ENCODE data around the gene MAPK10.

Gene MAPK10

DNA sequence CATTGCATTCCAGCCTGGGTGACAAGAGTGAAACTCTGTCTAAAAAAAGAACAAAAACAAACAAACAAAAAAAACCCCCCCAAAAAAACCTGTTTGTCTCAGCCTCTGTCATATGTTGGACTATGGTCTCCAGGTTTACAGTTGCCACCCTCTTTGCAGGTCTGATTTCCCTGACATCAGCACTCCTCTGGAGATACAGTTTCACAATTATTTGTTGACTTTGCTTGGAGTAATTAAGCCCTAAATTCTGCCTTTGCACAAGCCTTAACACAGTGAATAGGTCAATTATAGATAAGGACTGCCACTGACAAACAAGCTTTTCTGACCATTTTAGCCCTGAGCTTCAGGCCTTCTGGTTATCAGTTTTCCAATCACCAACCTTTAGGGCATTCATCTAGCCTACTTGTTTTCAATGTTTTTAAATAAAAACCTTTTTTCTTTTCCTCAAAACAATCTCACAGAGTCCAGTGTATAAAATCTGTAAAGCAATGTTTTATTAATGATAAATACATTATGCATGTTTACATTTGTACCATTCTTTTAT, 20.4 kb upstream of the MAPK10 start:
- Histone ChIP-seq H3K9me3 (ENCODE audit: control insufficient read depth, insufficient read depth, low read length) (peaks cover 19% of the 10 kb centered on the region), H3K4me3 (ENCODE audit: low read depth, low read length) (no peak overlapping the region), H3K36me3 (ENCODE audit: control insufficient read depth, insufficient read depth, low read length) (no peaks in the 10 kb centered on the region), H3K9ac (ENCODE audit: low read depth, low read length) (no peak overlapping the region), H3K27ac (ENCODE audit: low read depth, low read length) (no peak overlapping the region), H3K4me1 (ENCODE audit: control insufficient read depth, insufficient read depth, low read length) (no peaks in the 10 kb centered on the region), H3K27me3 (ENCODE audit: control insufficient read depth, insufficient read depth, low read length) (no peaks in the 10 kb centered on the region)

DNA sequence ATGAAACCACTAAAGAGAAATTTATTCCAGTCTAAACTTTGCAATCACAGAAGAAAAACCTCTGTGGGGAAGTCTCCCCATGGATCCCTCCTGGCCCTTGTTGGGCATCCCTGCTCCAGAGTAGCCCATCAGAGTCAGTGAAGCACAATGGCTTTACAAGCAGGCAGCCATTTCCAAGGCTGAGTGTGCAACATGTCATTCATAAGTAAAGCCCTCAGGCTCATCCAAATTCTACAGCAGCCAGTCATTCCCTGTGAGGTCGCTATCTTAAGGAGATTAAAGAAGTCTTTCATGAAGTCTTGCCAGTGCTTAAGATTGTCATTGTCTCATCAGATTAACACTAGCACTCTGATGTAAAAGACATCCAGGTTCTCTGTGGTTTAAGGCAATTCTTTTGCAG, 17.0 kb upstream of the MAPK10 start:
- Histone ChIP-seq H3K4me1 (ENCODE audit: control insufficient read depth, insufficient read depth, low read length) (no peaks in the 10 kb centered on the region), H3K27ac (ENCODE audit: low read depth, low read length) (no peak overlapping the region), H3K36me3 (ENCODE audit: control insufficient read depth, insufficient read depth, low read length) (no peaks in the 10 kb centered on the region), H3K27me3 (ENCODE audit: control insufficient read depth, insufficient read depth, low read length) (no peaks in the 10 kb centered on the region), H3K4me3 (ENCODE audit: low read depth, low read length) (no peak overlapping the region), H3K9ac (ENCODE audit: low read depth, low read length) (no peak overlapping the region), H3K9me3 (ENCODE audit: control insufficient read depth, insufficient read depth, low read length) (peaks cover 19% of the 10 kb centered on the region)

DNA sequence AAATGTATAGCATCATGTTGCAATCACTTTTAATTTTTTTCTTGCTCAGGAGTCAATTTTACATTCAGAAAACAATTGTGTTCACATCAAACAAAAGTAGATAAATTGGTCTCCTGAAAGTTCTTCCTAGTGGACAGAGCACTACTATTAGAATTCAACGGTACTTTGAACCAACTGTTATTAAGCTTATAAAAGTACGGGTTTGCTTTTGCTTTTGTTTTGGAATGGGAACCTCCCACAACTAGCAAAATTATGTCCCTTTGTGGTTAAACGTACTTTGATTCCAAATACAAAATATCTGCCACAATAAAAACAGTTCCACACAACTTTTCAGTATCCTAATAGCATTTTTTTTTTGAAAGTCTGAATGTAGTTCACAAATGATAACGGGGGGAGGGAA, 8.6 kb upstream of the MAPK10 start:
- Histone ChIP-seq H3K9me3 (ENCODE audit: control insufficient read depth, insufficient read depth, low read length) (no peaks in the 10 kb centered on the region), H3K9ac (ENCODE audit: low read depth, low read length) (no peak overlapping the region), H3K4me1 (ENCODE audit: control insufficient read depth, insufficient read depth, low read length) (peaks cover 7% of the 10 kb centered on the region; the same call in 1 of the 2 replicates), H3K36me3 (ENCODE audit: control insufficient read depth, insufficient read depth, low read length) (no peaks in the 10 kb centered on the region), H3K27me3 (ENCODE audit: control insufficient read depth, insufficient read depth, low read length) (no peaks in the 10 kb centered on the region), H3K27ac (ENCODE audit: low read depth, low read length) (no peak overlapping the region), H3K4me3 (ENCODE audit: low read depth, low read length) (no peak overlapping the region)

DNA sequence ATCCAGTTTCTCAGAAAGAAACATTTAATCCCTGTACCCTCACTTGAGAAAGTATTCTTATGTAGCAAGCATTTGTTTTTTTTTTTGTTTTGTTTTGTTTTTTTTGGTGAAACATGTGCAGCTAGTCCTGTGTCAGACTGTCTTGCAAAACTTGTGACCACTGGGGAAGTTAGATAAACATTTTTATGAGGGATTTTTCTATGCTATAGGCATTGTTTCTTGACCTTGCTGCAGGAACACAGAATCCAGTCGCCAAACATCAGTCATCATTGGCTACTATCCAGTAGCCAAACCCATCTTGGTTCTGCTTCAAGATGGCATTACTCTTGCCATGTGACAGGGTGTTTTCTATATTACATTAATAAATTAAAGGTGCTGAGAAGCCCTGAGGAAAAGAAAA, 7.7 kb upstream of the MAPK10 start:
- Histone ChIP-seq H3K4me3 (ENCODE audit: low read depth, low read length) (no peak overlapping the region), H3K27me3 (ENCODE audit: control insufficient read depth, insufficient read depth, low read length) (no peaks in the 10 kb centered on the region), H3K9ac (ENCODE audit: low read depth, low read length) (no peak overlapping the region), H3K27ac (ENCODE audit: low read depth, low read length) (no peak overlapping the region), H3K36me3 (ENCODE audit: control insufficient read depth, insufficient read depth, low read length) (no peaks in the 10 kb centered on the region), H3K4me1 (ENCODE audit: control insufficient read depth, insufficient read depth, low read length) (peaks cover 7% of the 10 kb centered on the region; the same call in 1 of the 2 replicates), H3K9me3 (ENCODE audit: control insufficient read depth, insufficient read depth, low read length) (no peaks in the 10 kb centered on the region)

DNA sequence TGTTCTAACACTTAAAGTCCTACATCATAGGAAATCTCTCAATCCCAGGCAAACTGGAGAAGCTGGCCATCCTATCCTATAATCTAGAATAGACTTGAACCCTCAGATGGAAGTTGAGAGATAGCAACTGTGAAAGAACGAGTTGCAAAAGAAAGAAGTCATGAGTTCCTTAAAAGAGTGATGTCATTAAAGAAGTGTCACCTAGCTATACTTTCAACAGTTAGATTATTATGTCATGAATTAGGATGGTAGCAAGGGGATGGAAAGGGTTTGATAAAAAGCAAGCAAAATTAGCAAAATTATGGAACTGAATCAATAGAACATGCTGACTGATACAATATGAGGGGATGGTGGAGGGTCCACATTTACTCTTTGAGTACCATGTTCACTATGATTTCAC, 7.1 kb upstream of the MAPK10 start:
- H3K4me3 ChIP-seq (ENCODE audit: low read depth, low read length): no peak overlapping the region
- H3K27ac ChIP-seq (ENCODE audit: low read depth, low read length): no peak overlapping the region
- H3K9me3 ChIP-seq (ENCODE audit: control insufficient read depth, insufficient read depth, low read length): no peaks in the 10 kb centered on the region
- no peaks in the 10 kb centered on the region for H3K36me3 ChIP-seq (ENCODE audit: control insufficient read depth, insufficient read depth, low read length)
- H3K9ac ChIP-seq (ENCODE audit: low read depth, low read length): no peak overlapping the region
- H3K27me3 ChIP-seq (ENCODE audit: control insufficient read depth, insufficient read depth, low read length): no peaks in the 10 kb centered on the region
- peaks cover 7% of the 10 kb centered on the region; the same call in 1 of the 2 replicates for H3K4me1 ChIP-seq (ENCODE audit: control insufficient read depth, insufficient read depth, low read length)

DNA sequence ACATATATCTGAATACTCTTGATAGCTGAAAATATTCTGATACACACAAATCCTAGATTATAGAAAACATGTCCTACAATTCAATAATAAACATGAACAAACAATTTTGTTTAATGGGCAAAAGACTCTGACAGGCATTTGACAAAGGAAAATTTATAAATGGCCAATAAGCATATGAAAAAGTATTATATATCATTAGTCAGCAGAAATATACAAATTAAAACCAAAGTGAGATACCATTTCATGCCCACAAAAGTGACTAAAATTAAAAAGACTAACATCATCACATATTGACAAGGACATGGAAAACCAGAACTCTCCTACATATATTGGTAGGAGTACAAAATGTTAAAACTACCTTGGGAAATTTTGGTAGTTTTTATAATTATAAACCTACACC, 2.7 kb upstream of the MAPK10 start:
- H3K9ac ChIP-seq (ENCODE audit: low read depth, low read length): no peak overlapping the region
- H3K36me3 ChIP-seq (ENCODE audit: control insufficient read depth, insufficient read depth, low read length): no peaks in the 10 kb centered on the region
- no peak overlapping the region for H3K27ac ChIP-seq (ENCODE audit: low read depth, low read length)
- no peaks in the 10 kb centered on the region for H3K9me3 ChIP-seq (ENCODE audit: control insufficient read depth, insufficient read depth, low read length)
- H3K27me3 ChIP-seq (ENCODE audit: control insufficient read depth, insufficient read depth, low read length): no peaks in the 10 kb centered on the region
- peaks cover 31% of the 10 kb centered on the region for H3K4me1 ChIP-seq (ENCODE audit: control insufficient read depth, insufficient read depth, low read length)
- no peak overlapping the region for H3K4me3 ChIP-seq (ENCODE audit: low read depth, low read length)

DNA sequence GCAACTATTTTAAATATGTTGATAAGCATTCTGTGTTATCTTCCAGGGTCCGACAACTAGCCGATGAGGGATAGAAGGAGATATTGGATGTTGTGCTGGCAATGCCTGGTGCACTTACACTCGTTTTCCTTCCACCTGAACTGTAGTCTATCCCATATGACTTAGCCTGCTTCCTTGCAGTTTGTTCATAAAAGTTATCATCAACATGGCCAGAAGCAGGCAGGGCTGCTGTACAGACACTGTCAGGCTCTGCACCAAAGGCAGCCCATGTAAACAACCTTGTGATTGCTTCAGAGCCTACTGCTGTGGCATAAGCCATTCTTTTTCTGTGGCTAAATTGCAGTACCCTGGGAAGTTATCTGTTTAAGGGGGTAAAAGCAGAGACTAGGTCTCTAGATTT, 1.6 kb downstream of the MAPK10 start:
- Histone ChIP-seq H3K27me3 (ENCODE audit: control insufficient read depth, insufficient read depth, low read length) (no peaks in the 10 kb centered on the region), H3K9ac (ENCODE audit: low read depth, low read length) (no peak overlapping the region), H3K36me3 (ENCODE audit: control insufficient read depth, insufficient read depth, low read length) (no peaks in the 10 kb centered on the region), H3K27ac (ENCODE audit: low read depth, low read length) (peak overlapping the region; percentile 43), H3K4me1 (ENCODE audit: control insufficient read depth, insufficient read depth, low read length) (peaks cover 32% of the 10 kb centered on the region), H3K4me3 (ENCODE audit: low read depth, low read length) (no peak overlapping the region), H3K9me3 (ENCODE audit: control insufficient read depth, insufficient read depth, low read length) (no peaks in the 10 kb centered on the region)

DNA sequence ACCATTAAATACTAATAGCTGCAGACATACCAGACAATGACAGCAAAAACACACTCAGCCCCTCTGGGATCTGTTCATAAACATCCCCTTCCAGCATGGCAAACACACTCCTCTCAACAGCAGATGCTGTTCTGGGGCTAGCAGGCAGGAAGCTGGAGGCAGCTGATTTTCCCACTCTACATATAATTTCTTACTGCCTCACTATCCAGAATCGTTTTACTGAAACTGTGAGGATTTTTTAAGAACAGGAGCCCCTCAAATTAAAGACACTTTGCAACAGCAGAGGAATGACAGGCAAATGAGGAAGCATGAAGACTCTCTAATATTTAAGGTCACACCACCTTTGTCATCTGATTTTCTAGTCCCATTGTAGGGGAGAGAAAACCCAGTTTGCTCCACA, 2.2 kb downstream of the MAPK10 start:
- no peak overlapping the region for H3K4me3 ChIP-seq (ENCODE audit: low read depth, low read length)
- H3K4me1 ChIP-seq (ENCODE audit: control insufficient read depth, insufficient read depth, low read length): peaks cover 32% of the 10 kb centered on the region
- no peaks in the 10 kb centered on the region for H3K36me3 ChIP-seq (ENCODE audit: control insufficient read depth, insufficient read depth, low read length)
- H3K27me3 ChIP-seq (ENCODE audit: control insufficient read depth, insufficient read depth, low read length): no peaks in the 10 kb centered on the region
- H3K27ac ChIP-seq (ENCODE audit: low read depth, low read length): no peak overlapping the region
- no peak overlapping the region for H3K9ac ChIP-seq (ENCODE audit: low read depth, low read length)
- H3K9me3 ChIP-seq (ENCODE audit: control insufficient read depth, insufficient read depth, low read length): no peaks in the 10 kb centered on the region

DNA sequence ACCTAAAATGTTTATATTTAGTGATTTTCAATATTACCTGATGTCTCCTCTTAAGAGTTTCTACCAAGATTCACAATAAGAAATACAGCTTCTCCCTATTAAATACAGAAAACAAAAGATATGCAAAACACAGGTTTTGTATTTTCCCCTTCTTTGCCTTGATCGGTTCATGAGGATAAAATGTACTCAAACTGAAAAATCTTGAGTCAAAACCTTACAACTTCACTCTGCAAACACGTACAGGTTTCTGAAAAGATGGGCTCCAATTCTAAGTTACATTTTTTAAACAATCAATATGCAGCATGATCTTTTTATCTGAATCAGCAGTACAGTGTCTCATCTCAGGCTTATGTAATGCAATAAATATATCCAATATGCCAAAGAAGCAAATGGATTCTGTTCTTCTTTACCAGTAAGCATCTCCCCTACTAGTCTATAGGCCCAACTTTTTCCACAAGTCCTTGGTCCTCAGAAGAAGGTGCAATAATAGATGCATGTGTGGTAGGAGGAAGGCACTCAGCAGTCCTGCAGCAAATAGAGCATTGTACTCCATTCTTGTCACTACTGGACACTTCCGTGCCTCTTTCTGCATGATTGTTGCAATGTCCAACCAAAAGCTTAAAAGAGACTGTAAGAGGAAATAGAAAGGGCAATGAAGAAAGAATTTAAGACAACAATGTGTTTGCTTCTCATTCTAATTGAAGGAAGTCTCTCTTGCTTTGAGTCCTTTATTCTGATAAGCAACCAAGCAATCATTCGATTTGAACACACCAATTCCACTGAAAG, 3.2 kb downstream of the MAPK10 start:
- no peaks in the 10 kb centered on the region for H3K27me3 ChIP-seq (ENCODE audit: control insufficient read depth, insufficient read depth, low read length)
- no peaks in the 10 kb centered on the region for H3K9me3 ChIP-seq (ENCODE audit: control insufficient read depth, insufficient read depth, low read length)
- no peak overlapping the region for H3K27ac ChIP-seq (ENCODE audit: low read depth, low read length)
- no peak overlapping the region for H3K9ac ChIP-seq (ENCODE audit: low read depth, low read length)
- no peak overlapping the region for H3K4me3 ChIP-seq (ENCODE audit: low read depth, low read length)
- peaks cover 37% of the 10 kb centered on the region for H3K4me1 ChIP-seq (ENCODE audit: control insufficient read depth, insufficient read depth, low read length)
- H3K36me3 ChIP-seq (ENCODE audit: control insufficient read depth, insufficient read depth, low read length): no peaks in the 10 kb centered on the region

DNA sequence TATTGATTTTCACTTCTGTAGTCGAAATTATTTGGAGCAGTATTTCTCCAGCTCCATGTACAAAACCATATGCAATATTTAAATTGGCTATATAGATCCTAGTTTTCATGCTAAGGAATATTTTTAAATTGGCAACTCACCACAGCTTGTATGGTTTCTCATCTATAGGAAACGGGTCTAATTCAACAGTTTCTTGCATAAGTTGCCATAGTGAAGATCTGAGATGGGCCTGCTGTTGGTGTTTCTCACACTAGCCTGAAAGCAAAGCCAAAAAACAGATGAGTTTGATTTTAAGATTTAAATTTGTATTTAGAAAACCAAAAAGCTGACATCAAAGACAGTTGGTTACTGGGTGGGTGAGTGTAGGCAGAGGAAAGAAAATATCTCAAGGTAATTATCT, 5.5 kb downstream of the MAPK10 start:
- no peak overlapping the region for H3K9ac ChIP-seq (ENCODE audit: low read depth, low read length)
- no peak overlapping the region for H3K4me3 ChIP-seq (ENCODE audit: low read depth, low read length)
- H3K27me3 ChIP-seq (ENCODE audit: control insufficient read depth, insufficient read depth, low read length): no peaks in the 10 kb centered on the region
- H3K9me3 ChIP-seq (ENCODE audit: control insufficient read depth, insufficient read depth, low read length): no peaks in the 10 kb centered on the region
- H3K4me1 ChIP-seq (ENCODE audit: control insufficient read depth, insufficient read depth, low read length): peaks cover 26% of the 10 kb centered on the region
- H3K36me3 ChIP-seq (ENCODE audit: control insufficient read depth, insufficient read depth, low read length): no peaks in the 10 kb centered on the region
- H3K27ac ChIP-seq (ENCODE audit: low read depth, low read length): no peak overlapping the region

DNA sequence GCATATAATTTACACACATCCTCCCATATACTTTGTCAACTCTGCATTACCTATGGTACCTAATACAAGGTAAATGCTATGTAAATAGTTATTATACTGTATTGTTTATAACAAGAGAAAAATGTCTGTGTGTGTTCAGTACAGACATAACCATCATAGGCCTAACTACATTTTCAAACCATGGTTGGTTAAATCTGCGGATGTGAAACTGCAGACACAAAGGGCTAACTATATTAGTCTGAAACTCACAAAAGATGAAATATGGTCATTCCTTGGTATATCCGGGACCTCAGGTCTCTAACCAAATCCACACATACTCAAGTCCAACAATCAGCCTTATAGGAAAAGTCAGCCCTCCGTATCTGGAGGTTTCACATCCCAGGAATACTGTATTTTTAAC, 13.5 kb downstream of the MAPK10 start:
- no peak overlapping the region for H3K9ac ChIP-seq (ENCODE audit: low read depth, low read length)
- no peak overlapping the region for H3K4me3 ChIP-seq (ENCODE audit: low read depth, low read length)
- H3K4me1 ChIP-seq (ENCODE audit: control insufficient read depth, insufficient read depth, low read length): peaks cover 4% of the 10 kb centered on the region; the same call in 1 of the 2 replicates
- no peaks in the 10 kb centered on the region for H3K27me3 ChIP-seq (ENCODE audit: control insufficient read depth, insufficient read depth, low read length)
- H3K27ac ChIP-seq (ENCODE audit: low read depth, low read length): no peak overlapping the region
- H3K36me3 ChIP-seq (ENCODE audit: control insufficient read depth, insufficient read depth, low read length): no peaks in the 10 kb centered on the region
- no peaks in the 10 kb centered on the region for H3K9me3 ChIP-seq (ENCODE audit: control insufficient read depth, insufficient read depth, low read length)

Measured in HUES48 (cell line).